NB4 (cell line): ENCODE measurements around the gene RPGRIP1L.

ENCODE experiments used
- CTCF ChIP-seq: IDR thresholded peaks from one replicate; pipeline ENCODE4 v1.5.1; 2012; ENCODE audit warnings: low read depth, low read length
- POLR2A ChIP-seq: IDR thresholded peaks from 2 replicates; pipeline ENCODE4 v1.6.1; 2011; ENCODE audit warnings: mild to moderate bottlenecking; ENCODE audit not compliant: insufficient read length; ENCODE audit errors: extremely low read depth

GRCh38 chr16:53732296-53732929 is 28.8 kb upstream of the RPGRIP1L start:
- TF ChIP-seq CTCF: no peak
- TF ChIP-seq POLR2A: no peak
